MCF 10A (cell line): ENCODE data around the gene CAPRIN2. TPM values are rescaled to one million over a fixed set of nuclear protein-coding genes. Genes with fewer than 3 reads are reported as not detected.
A peak's percentile ranks its signal among the peaks of the same experiment; 100 is the strongest.

Experiments
- BruUV-seq: library from RNA; stranded (reverse); fragments of 400-500 nt; replicated peaks from 2 replicates; lab custom pipeline; 2021; lab: Mats Ljungman, UMichigan
- CTCF ChIA-PET: fragments of 300-600 bp; sonication (Branson Sonifier 250); formaldehyde crosslinking; extraction: SDS; loops from one replicate; lab custom pipeline; 2021; ENCODE audit warnings: antibody characterized with exemption, inconsistent platforms; lab: Yijun Ruan, JAX
- POLR2A ChIA-PET: fragments of 300-600, 350-650 bp; sonication (Branson Sonifier 250); formaldehyde crosslinking; extraction: SDS; loops from one replicate; lab custom pipeline; 2020; ENCODE audit warnings: antibody characterized with exemption, inconsistent platforms; lab: Yijun Ruan, JAX
- DNase-seq: peaks from one replicate; pipeline ENCODE4 v3.0.0-alpha.2; 2018; ENCODE audit not compliant: unreplicated experiment
- H3K27ac Mint-ChIP-seq: one replicate; pipeline ENCODE4 v1.8.0; 2022; ENCODE audit warnings: mild to moderate bottlenecking, low read depth, mixed read lengths; ENCODE audit not compliant: unreplicated experiment
- H3K27me3 Mint-ChIP-seq: one replicate; pipeline ENCODE4 v1.8.0; 2022; ENCODE audit warnings: mixed read lengths; ENCODE audit not compliant: insufficient read depth, unreplicated experiment
- H3K36me3 Mint-ChIP-seq: one replicate; pipeline ENCODE4 v1.8.0; 2022; ENCODE audit warnings: mild to moderate bottlenecking, moderate library complexity, mixed read lengths; ENCODE audit not compliant: insufficient read depth, unreplicated experiment
- H3K4me1 Mint-ChIP-seq: one replicate; pipeline ENCODE4 v1.8.0; 2022; ENCODE audit warnings: mixed read lengths; ENCODE audit not compliant: insufficient read depth, unreplicated experiment
- H3K4me3 Mint-ChIP-seq: one replicate; pipeline ENCODE4 v1.8.0; 2022; ENCODE audit warnings: mild to moderate bottlenecking, moderate library complexity, mixed read lengths; ENCODE audit not compliant: unreplicated experiment
- H3K9me3 Mint-ChIP-seq: one replicate; pipeline ENCODE4 v1.8.0; 2022; ENCODE audit warnings: mixed read lengths; ENCODE audit not compliant: unreplicated experiment
- CTCF ChIP-seq: fragments of 200-600 bp; IDR thresholded peaks from one replicate; pipeline ENCODE4 v1.8.0; 2022; ENCODE audit warnings: antibody characterized with exemption, mild to moderate bottlenecking; ENCODE audit not compliant: unreplicated experiment
- intact Hi-C: fragments of 100-400 bp; cut with micrococcal nuclease; formaldehyde crosslinking; loops from 2 replicates; pipeline ENCODE4 v1.14.1; 2022
- total RNA-seq: library from RNA; stranded (reverse); gene quantifications from 2 replicates; pipeline ENCODE4 v1.2.3, GENCODE V29; 2022

Gene CAPRIN2
- total RNA-seq, 1 experiment from 2014 or later, result 33.0 TPM

- Mint-ChIP-seq H3K4me1 (peaks cover 16% of the 10 kb centered on the region), H3K9me3 (no peaks in the 10 kb centered on the region), H3K4me3 (no peak overlapping the region), H3K36me3 (peaks cover 28% of the 10 kb centered on the region), H3K27ac (peak overlapping the region; percentile 12), H3K27me3 (no peaks in the 10 kb centered on the region)
- ChIA-PET POLR2A (no interaction called here), CTCF (no interaction called here)
- DNase-seq, result no peak
- no TSS peak for BruUV-seq
- intact Hi-C loops, result no loop called here
- no peak for TF ChIP-seq CTCF
Measured at GRCh38 chr12:30687265-30687986, 67.3 kb downstream of the CAPRIN2 start.

DNA sequence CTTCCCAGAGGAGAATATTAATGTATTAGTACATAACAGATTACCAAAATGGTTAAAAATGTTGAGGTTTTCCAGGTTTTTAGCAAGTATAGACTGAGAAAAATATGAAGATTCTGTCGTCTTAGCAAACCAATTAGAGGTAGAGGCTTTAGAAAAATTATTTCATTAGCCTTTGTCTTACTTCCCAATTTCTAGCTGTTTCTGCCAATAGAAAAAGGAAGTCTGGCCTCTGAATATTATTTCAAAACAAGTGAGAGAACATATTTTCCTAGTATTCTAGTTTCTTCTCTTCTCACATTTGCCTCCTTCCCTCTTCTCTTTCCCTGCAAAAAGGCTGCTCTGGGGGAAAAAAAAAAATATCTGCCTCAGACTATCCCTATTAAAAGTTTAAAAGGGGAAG, 75.5 kb downstream of the CAPRIN2 start:
- intact Hi-C loops, result no loop called here
- ChIA-PET POLR2A (interaction anchor here (0.7 to 0.8 kb wide), 2 partner anchors 15 to 1578 kb away, joined by 3 to 8 read pairs; no protein-coding TSS in a partner anchor), CTCF (interaction anchor here (1.5 kb wide), 1 partner anchor 16 kb away, joined by 3 read pairs; the partner anchor contains the start of gene IPO8)
- no TSS peak for BruUV-seq
- Mint-ChIP-seq H3K4me1 (no peaks in the 10 kb centered on the region), H3K27me3 (no peaks in the 10 kb centered on the region), H3K4me3 (no peak overlapping the region), H3K27ac (no peak overlapping the region), H3K9me3 (no peaks in the 10 kb centered on the region), H3K36me3 (peaks cover 35% of the 10 kb centered on the region)
- TF ChIP-seq CTCF, result no peak
- no peak for DNase-seq

DNA sequence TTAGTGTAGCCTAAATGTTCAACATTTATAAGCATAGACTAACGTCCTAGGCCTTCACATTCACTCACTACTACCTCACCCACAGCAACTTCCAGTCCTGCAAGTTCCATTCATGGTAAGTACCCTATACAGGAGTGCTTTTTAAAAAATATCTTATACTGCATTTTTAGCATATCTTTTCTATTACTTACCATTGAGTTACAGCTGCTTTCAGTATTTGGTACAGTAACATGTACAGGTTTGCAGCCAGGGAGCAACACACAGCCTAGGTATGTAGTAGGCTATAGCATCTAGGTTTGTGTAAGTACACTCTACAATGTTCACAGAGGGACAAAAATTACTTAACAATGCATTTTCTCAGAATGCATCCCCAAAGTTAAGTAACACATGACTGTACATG, 76.5 kb downstream of the CAPRIN2 start:
- intact Hi-C loops, result no loop called here
- Mint-ChIP-seq H3K27me3 (no peaks in the 10 kb centered on the region), H3K9me3 (no peaks in the 10 kb centered on the region), H3K4me1 (no peaks in the 10 kb centered on the region), H3K36me3 (peaks cover 44% of the 10 kb centered on the region), H3K4me3 (no peak overlapping the region), H3K27ac (no peak overlapping the region)
- BruUV-seq, result no TSS peak
- no peak for DNase-seq
- ChIA-PET POLR2A (interaction anchor here (0.8 kb wide), 1 partner anchor 16 kb away, joined by 3 read pairs; no protein-coding TSS in a partner anchor), CTCF (interaction anchor here (0.6 to 1.5 kb wide), 4 partner anchors 9 to 129 kb away, joined by 3 read pairs; partner anchors contain the start of gene IPO8)
- no peak for TF ChIP-seq CTCF

DNA sequence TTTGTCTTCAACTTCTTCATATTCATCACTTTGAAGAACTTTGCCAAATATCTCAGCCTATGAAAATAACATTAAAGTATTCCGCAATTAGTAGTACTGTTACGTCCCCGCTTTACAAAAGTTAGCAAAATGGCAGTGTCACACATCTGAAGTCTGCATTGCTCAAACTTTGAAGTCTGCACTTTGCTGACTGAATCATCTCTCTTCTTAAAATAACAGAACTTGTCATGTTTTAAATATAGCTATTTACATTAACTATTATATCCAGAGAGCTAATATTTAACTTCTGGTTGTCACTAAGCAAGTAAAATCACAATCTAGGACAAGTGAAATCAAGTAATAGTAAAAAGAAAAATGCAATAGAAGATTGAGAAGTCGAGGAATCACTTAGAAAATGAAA, 93.5 kb downstream of the CAPRIN2 start:
- no peak overlapping the region for H3K27ac Mint-ChIP-seq
- no peaks in the 10 kb centered on the region for H3K9me3 Mint-ChIP-seq
- H3K36me3 Mint-ChIP-seq, result peaks cover 72% of the 10 kb centered on the region

More for the DNA sequence above, 93.5 kb downstream of the CAPRIN2 start:
- no peak for DNase-seq
- POLR2A ChIA-PET, result interaction anchor here (0.5 kb wide), 1 partner anchor 58 kb away, joined by 3 read pairs; no protein-coding TSS in a partner anchor
- no peak for TF ChIP-seq CTCF
- CTCF ChIA-PET, result no interaction called here
- BruUV-seq, result no TSS peak
- no peaks in the 10 kb centered on the region for H3K27me3 Mint-ChIP-seq
- intact Hi-C loops, result loop anchor here (10.0 kb wide), 1 partner anchor 1156 kb away; no protein-coding TSS in a partner anchor
- H3K4me1 Mint-ChIP-seq, result no peaks in the 10 kb centered on the region
- no peak overlapping the region for H3K4me3 Mint-ChIP-seq

Other genes starting within 250 kb of the CAPRIN2 start
- 36.3 and 41.7 TPM in 2 replicates for gene IPO8, start 59.1 kb downstream of the CAPRIN2 start, total RNA-seq
- not detected in 2 replicates for gene TSPAN11, start 171.8 kb upstream of the CAPRIN2 start, total RNA-seq